ENCODE data around the gene ZNF443.
"Not testable (repeated sequence)": the region's sequence is repeated elsewhere in the genome, so short reads cannot be mapped to it uniquely, and the experiment has no call there.

Gene ZNF443

DNA sequence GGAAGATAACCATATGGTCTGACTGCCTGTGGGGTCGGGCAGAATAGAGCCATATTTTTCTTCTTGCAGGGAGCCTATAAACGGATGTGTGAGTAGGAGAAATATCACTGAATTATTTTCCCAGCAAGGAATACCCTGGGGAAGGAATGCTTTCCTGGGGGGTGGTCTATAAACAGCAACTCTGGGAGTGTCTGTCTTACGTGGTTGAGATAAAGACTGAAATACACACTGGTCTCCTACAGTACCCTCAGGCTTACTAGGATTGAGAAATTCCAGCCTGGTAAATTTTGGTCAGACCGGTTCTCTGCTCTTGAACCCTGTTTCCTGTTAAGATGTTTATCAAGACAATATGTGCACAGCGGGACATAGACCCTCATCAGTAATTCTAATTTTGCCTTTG, 23.5 kb downstream of the ZNF443 start:
- DNase-seq (ENCODE audit: low read depth) = not testable (repeated sequence)

DNA sequence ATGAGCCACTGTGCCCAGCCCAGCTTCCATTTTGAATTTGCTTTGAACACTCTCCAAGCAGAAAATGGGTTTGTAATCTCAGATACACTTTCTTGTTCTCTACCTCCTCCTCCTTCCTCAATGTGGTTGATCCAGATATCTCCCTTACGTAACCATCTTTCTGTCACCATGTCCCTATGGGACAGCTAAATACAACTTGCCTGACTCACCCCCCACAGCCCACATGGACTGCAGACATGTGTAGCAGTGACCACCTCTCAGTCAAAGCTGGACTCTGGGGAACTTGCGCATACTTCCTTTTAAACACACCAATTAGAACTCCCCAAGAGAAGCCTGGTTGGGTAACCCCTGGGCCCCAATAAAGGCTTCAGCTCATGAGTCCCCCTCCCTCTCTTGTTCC, 28.9 kb downstream of the ZNF443 start:
- no peak for DNase-seq (ENCODE audit: low read depth)

DNA sequence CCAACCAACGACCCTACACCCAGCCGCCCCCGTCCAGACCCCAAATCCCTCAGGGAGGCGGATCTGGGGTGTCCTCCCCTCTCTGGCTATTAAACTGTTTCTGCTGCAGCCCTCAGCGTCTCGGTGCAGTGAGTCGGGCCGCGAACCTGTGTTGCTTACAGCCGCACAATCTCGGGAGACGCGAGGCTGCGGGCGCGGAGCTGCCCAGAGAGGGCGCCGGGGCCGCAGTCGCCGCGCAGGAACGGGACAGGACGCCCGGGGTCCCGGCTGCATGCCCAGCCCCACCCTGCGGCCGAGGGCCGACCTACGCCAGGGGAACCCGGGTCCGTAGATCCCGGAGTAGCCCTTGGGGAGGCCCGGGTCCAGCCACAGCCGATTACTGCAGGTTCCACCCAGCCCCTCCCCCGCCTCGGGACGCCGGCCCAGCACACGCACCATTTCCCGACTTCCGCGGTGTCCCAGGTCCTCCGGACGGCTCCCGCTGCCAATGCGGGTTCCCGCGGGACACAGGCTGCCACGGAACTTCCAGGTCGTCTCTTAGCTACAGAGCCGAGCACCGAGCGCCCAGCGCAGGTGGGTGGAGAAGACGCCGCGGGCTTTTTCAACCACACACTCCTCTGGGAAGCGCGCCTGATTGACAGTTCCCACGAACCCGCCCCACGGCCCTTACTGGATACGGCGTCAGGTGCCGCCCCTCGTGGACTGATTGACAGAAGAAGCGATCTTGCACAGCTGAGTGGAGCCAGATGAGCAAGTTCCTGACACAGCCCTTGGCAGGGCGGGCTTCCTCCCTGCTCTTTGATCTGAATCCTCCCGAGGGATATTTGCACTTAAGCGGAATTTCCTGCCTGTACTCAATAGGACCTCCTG, 40.0 kb downstream of the ZNF443 start, which contains the start of gene ZNF799:
TSS of gene ZNF799 (minus strand) at position 639 of the 870 bp plus-strand sequence. CDS start at position 438, 201 bp downstream.
- peak; percentile 99 for DNase-seq (ENCODE audit: low read depth)

DNA sequence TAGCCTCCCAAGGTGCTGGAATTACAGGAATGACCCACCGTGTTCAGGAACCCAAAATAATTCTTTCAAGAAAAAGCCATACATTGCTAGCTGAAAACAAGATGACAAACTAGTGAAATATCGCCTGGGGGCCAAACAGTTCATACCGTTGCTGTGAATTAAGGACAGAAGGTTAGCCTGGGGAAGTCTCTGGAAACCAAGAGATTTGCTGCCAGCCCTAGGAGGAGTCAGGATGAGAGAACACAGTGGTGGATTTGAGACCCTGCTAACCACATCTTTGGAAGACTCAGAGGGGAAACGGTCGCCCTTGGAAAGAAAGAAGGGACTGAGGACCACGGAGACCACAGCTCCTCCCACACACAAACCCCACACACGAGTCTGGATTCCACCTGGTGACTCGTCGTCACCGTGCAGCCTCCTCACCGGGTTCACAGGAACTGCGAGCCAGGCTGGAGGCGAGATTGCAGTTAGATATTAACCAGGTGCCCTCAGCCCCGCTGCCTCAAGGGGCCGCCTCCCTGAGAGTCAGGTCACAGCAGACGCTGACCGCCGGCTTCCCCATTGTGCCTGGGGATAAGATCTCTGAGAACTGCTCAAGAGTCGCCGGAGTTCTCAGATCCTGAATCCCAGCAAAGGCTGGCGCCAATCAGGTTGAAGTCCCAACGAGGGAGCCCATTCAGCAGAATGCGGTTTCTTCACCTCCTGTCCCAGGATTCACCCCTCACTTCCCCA, 40.8 kb downstream of the ZNF443 start:
- DNase-seq (ENCODE audit: low read depth) = peak; percentile 6

DNA sequence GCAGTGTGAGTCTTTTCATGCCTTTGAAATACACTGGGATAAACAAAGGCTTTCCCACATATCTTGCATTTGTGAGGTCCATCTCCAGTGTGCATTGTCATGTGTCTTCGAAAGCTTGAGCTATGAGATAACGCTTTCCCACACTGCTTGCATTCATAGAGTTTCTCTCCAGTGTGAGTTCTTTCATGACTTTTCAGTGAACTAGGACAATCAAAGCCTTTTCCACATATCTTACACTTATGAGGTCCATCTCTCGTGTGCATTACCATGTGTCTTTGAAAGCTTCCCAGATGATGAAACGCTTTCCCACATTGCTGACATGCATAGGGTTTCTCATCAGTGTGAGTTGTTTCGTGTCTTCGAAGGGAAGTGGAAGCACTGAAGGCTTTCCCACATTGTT, 49.7 kb downstream of the ZNF443 start:
- not testable (repeated sequence) for DNase-seq (ENCODE audit: low read depth)

DNA sequence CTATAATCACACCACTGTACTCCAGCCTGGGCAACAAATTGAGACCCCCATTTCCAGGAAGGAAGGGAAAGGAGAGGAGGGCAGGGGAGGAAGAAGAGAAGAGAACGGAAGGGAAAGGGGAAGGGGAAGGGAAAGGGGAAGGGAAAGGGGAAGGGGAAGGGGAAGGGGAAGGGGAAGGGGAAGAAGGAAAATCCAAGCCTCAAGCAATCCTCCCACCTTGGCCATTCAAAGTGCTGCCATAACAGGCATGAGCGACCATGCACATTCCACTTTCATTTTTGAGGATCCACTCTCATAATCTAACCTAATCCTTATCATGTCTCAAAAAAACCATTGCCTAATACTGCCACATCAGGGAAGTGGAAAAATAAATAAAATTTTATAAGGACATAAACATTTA, 54.5 kb downstream of the ZNF443 start:
- not testable (repeated sequence) for DNase-seq (ENCODE audit: low read depth)

DNA sequence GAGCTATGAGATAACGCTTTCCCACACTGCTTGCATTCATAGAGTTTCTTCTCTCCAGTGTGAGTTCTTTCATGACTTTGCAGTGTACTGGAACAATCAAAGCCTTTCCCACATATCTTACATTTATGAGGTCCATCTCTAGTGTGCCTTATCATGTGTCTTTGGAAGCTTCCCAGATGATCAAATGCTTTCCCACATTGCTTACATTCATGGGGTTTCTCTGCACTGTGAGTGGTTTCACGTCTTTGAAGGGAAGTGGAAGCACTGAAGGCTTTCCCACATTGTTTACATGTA, 60.4 kb downstream of the ZNF443 start:
- no peak for DNase-seq (ENCODE audit: low read depth)

DNA sequence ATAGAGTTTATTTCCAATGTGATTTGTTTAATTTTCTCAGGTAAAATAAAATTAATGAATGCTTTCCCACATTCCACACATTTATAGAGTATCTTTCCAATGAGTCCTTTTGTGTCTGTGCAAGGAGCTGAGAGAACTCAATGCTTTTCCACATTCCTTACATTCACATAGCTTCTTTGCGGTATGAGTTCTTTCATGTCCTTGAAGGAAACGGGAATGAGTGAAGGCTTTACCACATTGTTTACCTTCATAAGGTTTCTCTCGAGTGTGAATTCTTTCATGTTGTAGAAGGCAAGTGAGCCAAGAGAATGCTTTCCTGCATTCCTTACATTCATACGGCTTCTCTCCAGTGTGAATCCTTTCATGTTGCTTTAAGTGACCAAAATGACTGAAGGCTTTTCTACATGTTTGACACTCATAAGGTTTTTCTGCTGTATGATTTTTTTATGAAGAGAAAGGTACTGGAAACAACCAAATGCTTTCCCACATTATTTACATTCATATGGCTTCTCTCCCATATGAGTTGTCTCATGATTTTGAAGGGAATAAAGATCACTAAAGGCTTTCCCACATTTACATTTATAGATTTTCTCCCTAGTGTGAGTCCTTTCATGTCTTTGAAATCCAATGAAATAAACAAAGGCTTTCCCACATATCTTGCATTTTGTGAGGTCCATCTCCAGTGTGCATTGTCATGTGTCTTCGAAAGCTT, 60.9 kb downstream of the ZNF443 start:
- DNase-seq (ENCODE audit: low read depth) = no peak
